GM21723 (cell line): Measurements from ENCODE around the gene ERG28.
"Not testable (repeated sequence)": the region's sequence is repeated elsewhere in the genome, so short reads cannot be mapped to it uniquely, and the experiment has no call there.

ENCODE experiments used
- ATAC-seq: cut with Tn5 transposase; IDR thresholded peaks from one replicate; pipeline ENCODE4 v1.9.1; 2021; ENCODE audit warnings: mild to moderate bottlenecking, moderate library complexity; ENCODE audit not compliant: unreplicated experiment

Gene ERG28

GRCh38 chr14:75626863-75627262 lies 33.8 kb downstream of the ERG28 start:
- no peak for ATAC-seq

GRCh38 chr14:75626396-75626795 lies 34.3 kb downstream of the ERG28 start:
- ATAC-seq, result no peak

DNA sequence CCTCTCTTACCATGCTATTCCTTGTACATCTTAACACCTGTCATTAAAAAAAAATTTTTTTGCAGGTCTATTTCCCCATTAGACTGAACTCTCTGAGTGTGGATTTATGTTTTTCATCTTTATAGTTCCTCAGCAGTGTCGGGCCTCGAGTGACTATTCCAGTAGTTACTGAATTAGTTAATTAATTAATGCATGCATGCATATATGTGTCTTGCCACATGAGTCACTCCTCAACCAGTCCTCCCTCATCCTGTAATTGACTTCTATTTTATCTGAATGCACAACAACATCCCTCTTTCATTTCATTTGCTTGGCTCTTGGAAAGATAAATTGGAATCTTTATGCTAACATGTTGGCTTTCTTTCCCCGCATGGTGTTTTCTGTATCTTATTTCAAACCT lies 35.6 kb downstream of the ERG28 start:
- ATAC-seq, result no peak

DNA sequence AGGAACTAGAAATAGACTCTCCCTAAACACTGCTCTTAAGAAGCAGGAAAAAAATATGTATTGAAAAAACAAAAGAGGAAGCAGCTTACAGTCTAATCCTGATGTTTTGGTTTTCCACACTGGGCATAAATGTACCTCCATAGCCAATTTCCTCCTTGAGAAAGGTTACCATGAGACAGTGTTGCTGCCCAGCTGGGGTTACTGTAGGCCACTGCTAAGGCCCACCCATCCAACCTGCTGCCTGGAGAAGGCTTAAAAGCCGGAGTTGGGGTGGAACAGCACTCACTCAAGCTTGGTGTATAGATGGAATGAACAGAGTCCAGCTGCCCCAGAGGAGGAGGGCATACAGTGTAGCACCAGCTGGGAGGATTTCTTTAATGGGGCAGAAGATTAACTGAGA lies 41.1 kb downstream of the ERG28 start:
- no peak for ATAC-seq

DNA sequence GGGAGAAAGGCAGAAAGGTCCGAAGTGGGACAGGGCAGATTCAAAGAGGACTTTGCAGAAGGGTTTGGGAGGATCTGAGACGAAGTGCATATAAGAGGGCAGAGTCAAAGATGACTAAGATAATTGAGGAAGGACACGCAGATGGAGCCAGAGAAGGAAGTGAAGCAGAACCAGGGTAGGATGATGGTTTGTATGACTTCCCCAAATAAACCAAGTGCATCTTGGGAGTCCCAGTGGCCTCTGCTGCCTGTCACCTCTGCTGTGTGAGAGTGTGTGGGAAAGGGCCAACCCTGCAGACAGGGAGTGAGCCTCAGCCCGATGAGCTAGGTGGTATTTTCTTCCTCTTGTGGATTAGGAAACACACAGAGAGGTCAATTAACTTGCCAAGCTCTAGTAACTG lies 45.5 kb downstream of the ERG28 start:
- ATAC-seq, result no peak

- ATAC-seq, result no peak
Observed at GRCh38 chr14:75614179-75614578, 46.5 kb downstream of the ERG28 start.

GRCh38 chr14:75612157-75612556 lies 48.5 kb downstream of the ERG28 start:
- no peak for ATAC-seq

GRCh38 chr14:75610834-75611233 lies 49.8 kb downstream of the ERG28 start:
- ATAC-seq, result no peak

DNA sequence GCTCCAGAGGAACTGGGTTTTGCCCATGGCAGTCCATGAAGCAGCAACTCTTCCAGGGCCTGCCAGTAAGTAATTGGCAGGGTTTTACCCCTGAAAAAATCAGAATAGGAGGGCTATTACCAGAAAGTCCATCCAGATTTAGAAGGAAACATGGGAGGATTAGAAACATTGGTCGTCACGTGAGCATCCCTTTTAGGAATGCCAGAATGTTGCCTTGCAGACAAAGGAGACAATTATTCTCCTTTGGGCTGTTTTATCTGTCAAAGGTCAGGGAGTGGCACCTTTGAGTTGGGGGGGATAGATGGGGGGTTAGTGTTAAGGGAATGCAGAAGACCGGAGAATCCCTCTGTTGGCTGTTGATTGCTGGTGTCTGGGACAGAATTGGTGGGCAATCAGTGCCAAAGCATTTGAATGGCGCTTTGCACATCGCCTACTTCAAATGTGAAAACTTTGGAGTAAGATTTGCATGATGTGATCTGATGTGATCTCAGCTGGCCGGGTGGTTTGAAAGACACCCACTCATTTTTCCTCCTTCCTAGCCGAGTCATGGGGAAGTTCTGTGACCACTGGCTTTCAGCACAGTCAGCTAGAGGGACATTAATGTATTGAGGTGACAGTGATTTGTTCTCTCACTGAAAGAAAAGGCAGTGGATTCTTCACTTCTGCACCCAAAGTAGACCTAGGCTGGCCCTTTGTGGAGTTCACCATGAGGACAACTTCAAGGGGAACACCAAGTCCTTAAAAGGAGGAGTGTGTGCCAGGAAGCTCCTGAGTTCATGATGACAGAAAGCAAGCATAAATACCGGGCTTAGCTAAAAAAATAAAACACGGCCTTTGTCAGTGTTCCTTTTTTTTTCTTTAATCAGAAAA lies 50.8 kb downstream of the ERG28 start:
- no peak for ATAC-seq

- ATAC-seq, result no peak
Observed at GRCh38 chr14:75609116-75609515, 51.6 kb downstream of the ERG28 start.

DNA sequence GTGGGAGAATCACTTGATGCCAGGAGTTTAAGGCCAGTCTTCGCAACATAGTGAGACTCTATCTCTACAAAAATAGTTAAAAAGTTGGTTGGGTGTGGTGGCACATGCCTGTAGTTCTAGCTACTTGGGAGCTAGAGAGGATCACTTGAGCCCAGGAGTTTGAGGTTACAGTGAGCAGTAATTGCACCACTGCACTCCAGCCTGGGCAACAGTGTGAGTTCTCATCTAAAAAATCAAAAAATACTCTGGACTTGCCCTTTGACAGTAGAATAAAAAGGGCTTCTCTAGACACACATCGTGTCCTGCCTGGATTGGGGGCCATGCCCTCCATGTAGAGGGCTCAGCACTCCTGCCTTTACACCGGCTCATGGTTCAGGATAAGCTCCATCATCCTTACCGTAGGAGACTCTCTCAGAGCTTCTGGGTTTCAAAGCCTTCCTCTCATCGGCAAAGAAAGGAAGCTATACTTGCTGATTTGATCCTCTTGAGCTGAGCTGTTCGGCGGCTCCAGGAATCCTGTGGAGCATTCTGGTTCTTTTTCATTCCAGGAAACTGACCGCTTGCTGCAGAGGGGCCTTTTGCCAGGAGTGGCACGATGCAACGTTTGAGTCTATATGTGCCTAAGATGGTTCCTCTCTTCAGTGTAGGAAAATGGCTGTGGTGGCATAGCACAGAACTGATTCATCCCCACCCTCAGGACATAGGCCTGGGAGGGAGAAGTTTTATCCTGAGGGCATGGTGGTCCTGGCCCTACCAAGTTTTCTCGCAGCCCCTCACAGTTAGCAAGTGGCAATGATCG lies 52.6 kb downstream of the ERG28 start:
- ATAC-seq, result no peak

- no peak for ATAC-seq
Observed at GRCh38 chr14:75607044-75607443, 53.6 kb downstream of the ERG28 start.

GRCh38 chr14:75605916-75606315 lies 54.8 kb downstream of the ERG28 start:
- no peak for ATAC-seq

- ATAC-seq, result no peak
Observed at GRCh38 chr14:75604979-75605851, 55.5 kb downstream of the ERG28 start.

DNA sequence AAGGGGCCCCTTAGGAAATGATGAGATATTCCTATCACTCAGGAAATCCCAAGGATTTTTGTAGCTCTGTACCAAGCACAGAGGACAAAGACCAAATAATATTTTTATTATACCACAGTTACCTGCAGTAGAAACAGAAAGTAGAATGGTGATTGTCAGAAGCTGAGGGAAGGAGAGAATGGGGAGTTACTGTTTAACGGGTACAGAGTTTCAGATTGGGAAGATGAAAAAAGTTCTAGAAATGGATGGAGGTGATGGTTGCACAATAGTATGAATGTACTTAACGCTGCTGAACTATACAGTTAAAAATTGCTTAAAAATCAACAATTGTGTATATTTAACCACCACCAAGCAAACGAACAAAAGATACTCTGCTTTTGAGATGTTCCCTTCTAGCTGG lies 58.2 kb downstream of the ERG28 start:
- no peak for ATAC-seq

- ATAC-seq, result not testable (repeated sequence)
Observed at GRCh38 chr14:75601061-75601460, 59.6 kb downstream of the ERG28 start.

DNA sequence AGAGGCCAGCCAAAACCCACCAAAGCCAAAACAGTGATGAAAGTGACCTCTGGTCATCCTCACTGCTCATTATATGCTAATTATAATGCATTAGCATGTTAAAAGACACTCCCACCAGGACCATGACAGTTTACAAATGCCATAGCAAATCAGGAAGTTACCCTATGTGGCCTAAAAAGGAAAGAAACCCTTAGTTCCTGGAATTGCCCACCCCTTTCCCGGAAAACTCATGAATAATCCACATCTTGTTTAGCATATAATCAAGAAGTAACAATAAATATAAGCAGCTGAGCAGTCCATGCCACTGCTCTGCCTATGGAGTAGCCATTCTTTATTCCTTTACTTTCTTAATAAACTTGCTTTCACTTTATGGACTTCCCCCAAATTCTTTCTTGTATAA lies 60.6 kb downstream of the ERG28 start:
- ATAC-seq, result not testable (repeated sequence)
